WTC11 (cell line): ENCODE measurements around the gene TMEM116.

Experiments
- ATF2 ChIP-seq: sonication (generic); formaldehyde crosslinking; IDR thresholded peaks from 2 replicates; pipeline ENCODE4 v1.8.1; 2022; ENCODE audit warnings: low read depth, missing genetic modification reagents, borderline replicate concordance
- CREB1 ChIP-seq: sonication (generic); formaldehyde crosslinking; IDR thresholded peaks from 2 replicates; pipeline ENCODE4 v1.8.0; 2023; ENCODE audit warnings: mild to moderate bottlenecking, missing genetic modification reagents
- CTCF ChIP-seq: fragments of 200-600 bp; IDR thresholded peaks from 2 replicates; pipeline ENCODE4 v1.8.0; 2022; ENCODE audit warnings: antibody characterized with exemption
- FOXP1 ChIP-seq: sonication (generic); formaldehyde crosslinking; IDR thresholded peaks from 2 replicates; pipeline ENCODE4 v1.8.0; 2022; ENCODE audit warnings: missing genetic modification reagents, mild to moderate bottlenecking, moderate library complexity, borderline replicate concordance
- IRF1 ChIP-seq: sonication (generic); formaldehyde crosslinking; IDR thresholded peaks from 2 replicates; pipeline ENCODE4 v1.8.0; 2023; ENCODE audit warnings: missing genetic modification reagents
- IRF2 ChIP-seq: sonication (generic); formaldehyde crosslinking; IDR thresholded peaks from 2 replicates; pipeline ENCODE4 v1.8.0; 2022; ENCODE audit warnings: low read depth, missing genetic modification reagents, borderline replicate concordance
- NFE2L1 ChIP-seq: sonication (generic); formaldehyde crosslinking; IDR thresholded peaks from 2 replicates; pipeline ENCODE4 v1.8.1; 2023; ENCODE audit warnings: missing genetic modification reagents
- PRDM15 ChIP-seq: sonication (generic); formaldehyde crosslinking; IDR thresholded peaks from 2 replicates; pipeline ENCODE4 v1.8.0; 2022; ENCODE audit warnings: missing genetic modification reagents
- SP1 ChIP-seq: sonication (generic); formaldehyde crosslinking; conservative IDR thresholded peaks from 2 replicates; pipeline ENCODE4 v1.8.1; 2022; ENCODE audit warnings: missing genetic modification reagents
- TEAD1 ChIP-seq: sonication (generic); formaldehyde crosslinking; IDR thresholded peaks from 2 replicates; pipeline ENCODE4 v1.8.0; 2022; ENCODE audit warnings: mild to moderate bottlenecking, missing genetic modification reagents
- TEAD4 ChIP-seq: sonication (generic); formaldehyde crosslinking; IDR thresholded peaks from 2 replicates; pipeline ENCODE4 v1.8.0; 2022; ENCODE audit warnings: mild to moderate bottlenecking, missing genetic modification reagents
- USF2 ChIP-seq: sonication (generic); formaldehyde crosslinking; IDR thresholded peaks from 2 replicates; pipeline ENCODE4 v1.8.1; 2023; ENCODE audit warnings: mild to moderate bottlenecking, missing genetic modification reagents, moderate library complexity
- ZNF317 ChIP-seq: sonication (generic); formaldehyde crosslinking; IDR thresholded peaks from 2 replicates; pipeline ENCODE4 v1.8.1; 2023; ENCODE audit warnings: low read depth, mild to moderate bottlenecking, moderate library complexity, missing genetic modification reagents, borderline replicate concordance
- ZNF416 ChIP-seq: fragments of 250-450 bp; sonication (Bioruptor Pico); IDR thresholded peaks from 2 replicates; pipeline ENCODE4 v1.9.0; 2021; ENCODE audit warnings: mild to moderate bottlenecking, inconsistent platforms

GRCh38 chr12:111980598-111980997 is 32.4 kb downstream of the TMEM116 start:
- no peak for TF ChIP-seq ZNF416 (CRISPR knock-in tag)
- no peak for TF ChIP-seq USF2 (CRISPR knock-in tag)
- TF ChIP-seq SP1 (CRISPR knock-in tag) = no peak
- TF ChIP-seq ATF2 (CRISPR knock-in tag) = no peak
- no peak for TF ChIP-seq CTCF
- TF ChIP-seq IRF2 (CRISPR knock-in tag) = no peak
- TF ChIP-seq TEAD1 (CRISPR knock-in tag) = no peak
- no peak for TF ChIP-seq ZNF317 (CRISPR knock-in tag)
- TF ChIP-seq TEAD4 (CRISPR knock-in tag) = no peak
- TF ChIP-seq PRDM15 (CRISPR knock-in tag) = no peak
- no peak for TF ChIP-seq FOXP1 (CRISPR knock-in tag)
- no peak for TF ChIP-seq IRF1 (CRISPR knock-in tag)
- no peak for TF ChIP-seq NFE2L1
- TF ChIP-seq CREB1 (CRISPR knock-in tag) = no peak
